Astrocyte (in vitro differentiated cells and primary cell): ENCODE results near the gene CNTNAP5.

Experiments
- EZH2 ChIP-seq: IDR thresholded peaks from 2 replicates; pipeline ENCODE4 v1.6.1; 2012; ENCODE audit warnings: mild to moderate bottlenecking, low read length, inconsistent platforms; ENCODE audit not compliant: insufficient read depth
- TF ChIP-seq, protein P1 (sequence below): IDR thresholded peaks from 2 replicates; pipeline ENCODE4 v1.5.1; 2011; ENCODE audit warnings: low read depth, mild to moderate bottlenecking, inconsistent platforms, low read length, moderate library complexity; ENCODE audit not compliant: insufficient read depth

- TF ChIP-seq, protein P1, sequence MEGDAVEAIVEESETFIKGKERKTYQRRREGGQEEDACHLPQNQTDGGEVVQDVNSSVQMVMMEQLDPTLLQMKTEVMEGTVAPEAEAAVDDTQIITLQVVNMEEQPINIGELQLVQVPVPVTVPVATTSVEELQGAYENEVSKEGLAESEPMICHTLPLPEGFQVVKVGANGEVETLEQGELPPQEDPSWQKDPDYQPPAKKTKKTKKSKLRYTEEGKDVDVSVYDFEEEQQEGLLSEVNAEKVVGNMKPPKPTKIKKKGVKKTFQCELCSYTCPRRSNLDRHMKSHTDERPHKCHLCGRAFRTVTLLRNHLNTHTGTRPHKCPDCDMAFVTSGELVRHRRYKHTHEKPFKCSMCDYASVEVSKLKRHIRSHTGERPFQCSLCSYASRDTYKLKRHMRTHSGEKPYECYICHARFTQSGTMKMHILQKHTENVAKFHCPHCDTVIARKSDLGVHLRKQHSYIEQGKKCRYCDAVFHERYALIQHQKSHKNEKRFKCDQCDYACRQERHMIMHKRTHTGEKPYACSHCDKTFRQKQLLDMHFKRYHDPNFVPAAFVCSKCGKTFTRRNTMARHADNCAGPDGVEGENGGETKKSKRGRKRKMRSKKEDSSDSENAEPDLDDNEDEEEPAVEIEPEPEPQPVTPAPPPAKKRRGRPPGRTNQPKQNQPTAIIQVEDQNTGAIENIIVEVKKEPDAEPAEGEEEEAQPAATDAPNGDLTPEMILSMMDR = no peak
- no peak for TF ChIP-seq EZH2
Measured at GRCh38 chr2:124145982-124146381, 120.9 kb downstream of the CNTNAP5 start.
